Motor neuron (in vitro differentiated cells): ENCODE data around the gene CPB1. TPM values are rescaled to one million over a fixed set of nuclear protein-coding genes. Genes with fewer than 3 reads are reported as not detected.
A peak's percentile ranks its signal among the peaks of the same experiment; 100 is the strongest.

Source experiments
- ATAC-seq, 8 experiments: fragments of 200-7000 bp; cut with Tn5 transposase; replicated peaks in 6 of 8; 2 replicates each; pipeline ENCODE4 v1.8.0; 2021; ENCODE audit warnings: mild to moderate bottlenecking in 8 of 8, moderate library complexity in 8 of 8
- H3K27ac ChIP-seq, 2 donors: fragments of 250-450 bp; sonication (Bioruptor Pico); 2 replicates each; pipeline ENCODE4 v1.9.0; 2021; ENCODE audit warnings: antibody characterized with exemption in 2 of 2, mild to moderate bottlenecking in 2 of 2, moderate library complexity in 1 of 2
- H3K4me1 ChIP-seq, 2 donors: fragments of 250-450 bp; sonication (Bioruptor Pico); replicated peaks in 1 of 2; 2 replicates each; pipeline ENCODE4 v1.6.1; 2021; ENCODE audit warnings: antibody characterized with exemption in 2 of 2, mild to moderate bottlenecking in 2 of 2, moderate library complexity in 1 of 2
- H3K4me3 ChIP-seq, 5 donors: fragments of 250-450 bp; sonication (Bioruptor Pico); 2 replicates each; pipeline ENCODE4 v1.9.0; 2021; ENCODE audit warnings: antibody characterized with exemption in 5 of 5, mild to moderate bottlenecking in 5 of 5, moderate library complexity in 4 of 5
- WGBS, 10 experiments: fragments of 450-650 bp; shearing (Covaris generic); methylation state at CpG; one replicate each; pipeline ENCODE4 v1.0.0; 2022; 5-methylcytosine and 5-hydroxymethylcytosine counted together
- in situ Hi-C, 9 experiments: fragments of 400-800 bp; cut with MboI; loops; one replicate each; pipeline ENCODE4 v1.15.0; 2021; ENCODE audit warnings: low sequenced_read_pairs in 9 of 9, low pct_unique_long_range_greater_than_20kb in 2 of 9; ENCODE audit not compliant: unreplicated experiment in 9 of 9
- total RNA-seq, 8 experiments: library from RNA; unstranded; fragments of 300-600 nt; gene quantifications; 2 replicates each; pipeline versions ENCODE4 v1.2.3 to v1.2.4, GENCODE V29; 2022

CPB1 gene
- total RNA-seq, 8 experiments from 2014 or later, result 0.11 to 8.5 (median 0.84) TPM; not detected in 3

DNA sequence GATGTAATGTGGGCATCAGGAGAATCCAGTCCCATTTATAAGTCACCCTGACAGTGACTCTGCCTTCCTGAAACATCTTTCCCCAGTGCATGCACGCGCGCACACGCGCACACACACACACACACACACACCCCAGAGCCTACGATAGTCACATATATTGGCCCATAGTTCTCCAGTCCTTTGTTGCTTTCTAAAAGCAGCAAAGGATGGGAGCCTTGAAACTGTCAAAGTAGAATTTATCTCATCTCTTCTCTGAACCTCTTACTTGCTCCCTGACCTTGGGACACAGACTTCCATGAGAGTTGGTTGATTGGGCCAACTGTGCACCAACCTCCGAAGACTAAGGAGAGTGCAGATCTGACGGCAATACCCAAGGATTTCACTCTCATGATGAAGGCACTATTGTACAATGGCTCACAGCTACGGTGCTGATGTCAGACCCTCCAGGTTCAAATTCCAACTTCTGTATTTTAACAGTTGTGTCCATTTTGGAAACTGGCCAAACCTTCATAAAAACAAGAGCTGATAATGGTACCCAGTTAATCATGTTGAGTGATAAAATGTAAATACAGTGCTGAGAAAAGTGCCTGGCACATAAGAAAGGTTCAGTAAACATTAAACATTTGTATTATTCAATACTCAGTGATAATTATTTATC lies 45.8 kb downstream of the CPB1 start:
- in situ Hi-C loops, result no loop called here
- Histone ChIP-seq H3K27ac (no peak overlapping the region), H3K4me3 (no peak overlapping the region), H3K4me1 (peaks cover 0 to 2% of the 10 kb centered on the region in 2 donors)
- 31 to 100% (median 93%) methylated on average over 2 to 9 of the region's 9 CpGs; no CpG with 5 or more reads in 1 of the 10 experiments for WGBS, 10 experiments
- ATAC-seq, result peak in 1 of 8 experiments; percentile 74

DNA sequence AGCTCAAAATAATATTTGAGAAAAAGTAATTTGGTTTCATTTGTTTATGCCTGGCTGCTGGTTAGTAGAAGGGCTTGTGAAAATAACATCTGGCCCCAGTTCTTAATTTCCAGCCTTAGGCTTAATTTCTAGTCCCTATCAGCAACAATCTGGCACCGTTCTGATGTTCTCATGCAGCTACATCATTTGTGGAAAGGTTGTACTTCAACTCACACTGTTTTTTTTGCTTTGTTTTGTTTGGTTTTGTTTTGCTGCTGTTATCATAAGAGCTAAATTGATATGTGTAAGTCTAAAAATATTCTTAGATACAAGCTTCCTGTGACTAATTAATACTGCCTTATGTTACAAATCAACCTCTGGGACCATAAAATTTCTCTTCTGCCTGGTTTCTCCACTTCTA lies 46.4 kb downstream of the CPB1 start:
- in situ Hi-C loops, result no loop called here
- 27 to 90% (median 86%) methylated on average over 1 of the region's 1 CpG; no CpG with 5 or more reads in 5 of the 10 experiments for WGBS, 10 experiments
- no peak for ATAC-seq
- peaks cover 0 to 2% of the 10 kb centered on the region in 2 donors for H3K4me1 ChIP-seq
- no peak overlapping the region for H3K4me3 ChIP-seq
- no peak overlapping the region for H3K27ac ChIP-seq

DNA sequence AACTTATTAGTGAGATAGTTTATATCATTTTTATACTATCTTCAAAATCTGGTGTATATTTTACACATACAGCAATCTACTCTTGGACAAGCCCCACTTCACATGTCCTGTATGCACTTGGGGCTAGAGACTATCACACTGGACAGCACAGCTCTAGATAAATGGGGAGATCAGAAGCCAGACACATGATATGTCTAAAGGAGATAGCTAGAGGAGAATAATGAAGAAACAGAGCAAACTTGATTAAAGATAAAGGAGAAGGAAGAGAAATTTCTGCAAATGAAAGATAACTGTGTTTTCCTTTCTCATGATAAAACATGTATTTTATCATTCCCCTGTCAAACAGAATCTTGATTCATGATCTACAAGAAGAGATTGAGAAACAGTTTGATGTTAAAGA lies 50.5 kb downstream of the CPB1 start:
- in situ Hi-C loops, result no loop called here
- Histone ChIP-seq H3K27ac (no peak overlapping the region), H3K4me1 (peaks cover 2 to 4% of the 10 kb centered on the region in 2 donors), H3K4me3 (no peak overlapping the region)
- no peak for ATAC-seq

DNA sequence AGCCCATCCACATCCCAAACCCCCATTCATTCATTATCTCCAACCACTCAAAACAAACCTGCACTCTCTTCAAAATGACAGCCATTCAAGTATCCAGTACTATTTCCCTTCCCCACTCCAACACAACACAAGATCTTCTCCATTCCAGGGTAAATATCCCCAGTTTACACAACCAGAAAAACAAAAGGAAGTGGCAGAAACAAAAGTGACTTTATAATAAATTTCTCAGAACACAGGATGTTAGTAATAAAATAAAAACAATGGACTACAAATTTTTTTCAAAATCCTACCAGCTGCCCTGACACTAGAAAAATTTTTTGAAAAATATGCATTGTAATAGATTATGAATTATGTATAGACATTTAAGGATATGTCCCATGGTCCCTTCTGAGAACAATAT lies 51.6 kb downstream of the CPB1 start:
- in situ Hi-C loops, result no loop called here
- Histone ChIP-seq H3K27ac (no peak overlapping the region), H3K4me3 (no peak overlapping the region), H3K4me1 (peaks cover 3 to 4% of the 10 kb centered on the region in 2 donors)
- ATAC-seq, result no peak

DNA sequence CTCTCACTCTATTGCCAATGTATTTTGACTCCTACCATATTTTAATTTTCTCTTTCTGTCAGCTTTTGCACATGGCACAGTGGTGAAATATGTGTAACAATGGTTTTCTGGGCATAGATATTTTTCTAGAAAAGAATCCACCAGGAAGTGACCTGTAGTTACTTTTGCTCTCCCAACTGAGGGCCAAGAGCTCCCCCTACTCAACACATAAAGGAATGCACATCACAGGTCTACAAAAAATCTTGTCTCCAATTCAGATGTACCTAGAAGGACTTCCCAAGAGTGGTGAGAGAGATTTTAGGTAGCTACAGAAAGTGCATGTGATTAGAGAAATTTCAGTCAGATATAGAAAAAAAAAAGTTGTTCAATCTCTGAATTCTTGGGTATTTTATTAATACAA lies 53.1 kb downstream of the CPB1 start:
- Histone ChIP-seq H3K4me1 (peaks cover 3 to 4% of the 10 kb centered on the region in 2 donors), H3K27ac (no peak overlapping the region), H3K4me3 (no peak overlapping the region)
- in situ Hi-C loops, result no loop called here
- ATAC-seq, result no peak

DNA sequence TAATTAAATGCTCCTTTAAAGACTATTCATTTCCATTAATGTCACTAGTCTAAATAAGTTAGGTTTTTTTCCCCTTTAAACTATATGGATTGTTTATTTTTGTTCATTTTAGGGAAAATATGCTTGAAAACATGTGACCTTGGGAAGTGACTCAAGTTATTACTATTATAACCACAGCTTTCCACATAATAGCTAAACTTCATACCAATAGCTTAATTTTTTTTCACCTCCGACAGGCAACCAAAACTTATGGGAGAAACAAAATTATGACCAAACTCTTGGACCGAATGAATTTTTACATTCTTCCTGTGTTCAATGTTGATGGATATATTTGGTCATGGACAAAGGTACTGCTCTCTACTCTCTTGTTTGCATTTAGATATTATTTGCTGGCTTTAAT lies 53.7 kb downstream of the CPB1 start:
- Histone ChIP-seq H3K27ac (no peak overlapping the region), H3K4me3 (no peak overlapping the region), H3K4me1 (peaks cover 3 to 4% of the 10 kb centered on the region in 2 donors)
- no peak for ATAC-seq
- in situ Hi-C loops, result no loop called here
- WGBS, 10 experiments, result 30 to 100% (median 87%) methylated on average over 1 to 2 of the region's 2 CpGs

DNA sequence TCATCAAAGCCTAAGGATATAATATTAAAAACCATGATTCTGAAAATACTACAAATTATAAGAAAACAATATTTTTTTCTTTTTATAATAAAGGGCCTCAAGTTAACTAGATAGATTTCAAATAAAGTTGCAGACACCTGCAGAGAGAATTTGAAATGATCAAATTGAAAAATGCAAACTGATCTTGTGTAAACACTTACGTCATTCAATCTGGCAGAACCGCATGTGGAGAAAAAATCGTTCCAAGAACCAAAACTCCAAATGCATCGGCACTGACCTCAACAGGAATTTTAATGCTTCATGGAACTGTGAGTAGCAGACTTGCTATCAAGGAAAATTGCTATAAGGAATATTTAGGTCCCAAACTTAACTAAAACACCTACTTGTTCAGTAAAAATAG lies 54.7 kb downstream of the CPB1 start:
- 8 to 98% (median 75%) methylated on average over 2 to 4 of the region's 4 CpGs; no CpG with 5 or more reads in 2 of the 10 experiments for WGBS, 10 experiments
- in situ Hi-C loops, result no loop called here
- no peak for ATAC-seq

DNA sequence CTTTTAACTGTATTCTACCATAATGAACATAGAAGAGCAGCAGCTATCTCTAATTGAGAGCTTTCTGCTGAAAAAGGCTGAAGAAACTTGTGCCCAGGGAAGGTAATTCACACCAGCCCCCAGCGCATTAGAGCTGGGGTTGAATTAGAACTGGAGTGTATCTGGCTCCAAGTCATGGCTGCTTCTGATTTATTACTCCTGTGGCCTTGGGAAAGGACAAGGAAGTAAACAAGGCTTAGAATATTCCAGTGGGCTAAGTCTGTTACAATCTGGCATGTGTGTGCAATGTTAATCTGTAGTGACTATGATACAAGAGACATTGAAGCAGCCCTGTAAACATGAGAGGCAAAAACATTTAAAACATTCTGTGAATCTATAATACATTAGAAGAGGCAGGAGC lies 55.6 kb downstream of the CPB1 start:
- peak in 5 of 8 experiments; percentile 37 to 92 (median 70) for ATAC-seq
- 88 to 100% (median 100%) methylated on average over 1 of the region's 1 CpG; no CpG with 5 or more reads in 4 of the 10 experiments for WGBS, 10 experiments
- no peak overlapping the region for H3K4me3 ChIP-seq
- peaks cover 3 to 4% of the 10 kb centered on the region in 2 donors for H3K4me1 ChIP-seq
- in situ Hi-C loops, result no loop called here
- H3K27ac ChIP-seq, result no peak overlapping the region

More for the DNA sequence above, 54.7 kb downstream of the CPB1 start:
- Histone ChIP-seq H3K4me1 (peaks cover 3 to 4% of the 10 kb centered on the region in 2 donors), H3K27ac (no peak overlapping the region), H3K4me3 (no peak overlapping the region)

DNA sequence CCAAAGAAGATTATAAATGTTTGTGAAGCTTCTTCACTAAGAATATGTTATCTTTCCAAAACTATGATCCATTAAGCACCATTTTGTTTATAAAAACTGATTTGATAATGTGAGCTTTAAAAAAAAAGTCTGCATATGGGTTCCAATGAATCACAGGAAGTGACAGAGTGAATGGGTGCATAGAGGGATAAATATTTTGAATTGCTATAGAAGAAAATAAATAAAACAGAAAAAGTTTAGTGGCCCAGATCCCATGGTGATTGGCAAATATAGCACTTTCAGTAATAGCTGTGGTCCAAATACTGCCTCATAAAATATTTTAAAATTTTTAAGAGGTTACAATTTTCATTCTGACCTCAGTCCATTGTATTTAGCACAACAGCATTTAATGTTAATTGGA lies 56.6 kb downstream of the CPB1 start:
- Histone ChIP-seq H3K27ac (no peak overlapping the region), H3K4me1 (peaks cover 3 to 4% of the 10 kb centered on the region in 2 donors), H3K4me3 (no peak overlapping the region)
- no peak for ATAC-seq
- in situ Hi-C loops, result no loop called here

DNA sequence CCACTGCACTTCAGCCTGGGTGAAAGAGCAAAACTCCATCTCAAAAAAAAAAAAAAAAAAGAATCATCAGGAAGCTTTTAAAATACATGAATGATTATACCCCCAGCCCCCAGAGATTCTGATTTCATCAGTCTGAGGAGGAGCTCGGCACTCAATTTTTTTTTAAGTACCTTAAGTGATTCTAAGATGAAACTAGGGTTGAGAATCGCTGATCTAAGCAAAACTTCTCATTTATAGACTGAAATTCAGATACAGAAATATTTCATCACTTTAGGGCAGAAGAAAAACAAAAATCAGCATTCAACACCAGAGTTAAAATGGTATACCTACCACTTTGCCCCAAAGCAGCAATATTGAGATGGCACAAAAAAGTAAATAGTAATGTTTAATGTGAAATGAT lies 62.2 kb downstream of the CPB1 start:
- H3K27ac ChIP-seq, result no peak overlapping the region
- in situ Hi-C loops, result no loop called here
- H3K4me3 ChIP-seq, result no peak overlapping the region
- WGBS, 10 experiments, result 57 to 100% (median 88%) methylated on average over 1 to 2 of the region's 2 CpGs; no CpG with 5 or more reads in 3 of the 10 experiments
- H3K4me1 ChIP-seq, result no peaks in the 10 kb centered on the region
- ATAC-seq, result no peak

DNA sequence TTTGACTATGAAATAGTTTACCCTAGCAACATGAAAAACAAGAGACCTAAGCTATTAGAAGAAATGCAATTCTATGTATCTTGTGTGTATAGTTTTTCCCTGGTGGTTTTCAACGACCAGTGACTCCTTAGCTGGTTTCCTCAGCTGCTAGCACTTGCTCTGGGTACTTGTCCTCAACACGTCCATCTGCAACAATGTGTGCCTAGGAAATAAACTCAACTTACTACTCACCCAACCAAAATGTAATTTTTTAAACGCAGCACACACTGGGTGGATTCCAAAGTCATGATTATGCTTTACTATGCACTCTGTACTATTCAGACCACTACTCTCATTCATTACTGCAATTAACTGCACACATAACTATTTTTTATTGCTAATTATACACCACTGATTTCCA lies 68.5 kb downstream of the CPB1 start:
- in situ Hi-C loops, result no loop called here
- H3K4me1 ChIP-seq, result no peaks in the 10 kb centered on the region
- H3K27ac ChIP-seq, result no peak overlapping the region
- WGBS, 10 experiments, result 10 to 80% (median 69%) methylated on average over 1 to 3 of the region's 3 CpGs; no CpG with 5 or more reads in 1 of the 10 experiments
- ATAC-seq, result no peak
- H3K4me3 ChIP-seq, result no peak overlapping the region

DNA sequence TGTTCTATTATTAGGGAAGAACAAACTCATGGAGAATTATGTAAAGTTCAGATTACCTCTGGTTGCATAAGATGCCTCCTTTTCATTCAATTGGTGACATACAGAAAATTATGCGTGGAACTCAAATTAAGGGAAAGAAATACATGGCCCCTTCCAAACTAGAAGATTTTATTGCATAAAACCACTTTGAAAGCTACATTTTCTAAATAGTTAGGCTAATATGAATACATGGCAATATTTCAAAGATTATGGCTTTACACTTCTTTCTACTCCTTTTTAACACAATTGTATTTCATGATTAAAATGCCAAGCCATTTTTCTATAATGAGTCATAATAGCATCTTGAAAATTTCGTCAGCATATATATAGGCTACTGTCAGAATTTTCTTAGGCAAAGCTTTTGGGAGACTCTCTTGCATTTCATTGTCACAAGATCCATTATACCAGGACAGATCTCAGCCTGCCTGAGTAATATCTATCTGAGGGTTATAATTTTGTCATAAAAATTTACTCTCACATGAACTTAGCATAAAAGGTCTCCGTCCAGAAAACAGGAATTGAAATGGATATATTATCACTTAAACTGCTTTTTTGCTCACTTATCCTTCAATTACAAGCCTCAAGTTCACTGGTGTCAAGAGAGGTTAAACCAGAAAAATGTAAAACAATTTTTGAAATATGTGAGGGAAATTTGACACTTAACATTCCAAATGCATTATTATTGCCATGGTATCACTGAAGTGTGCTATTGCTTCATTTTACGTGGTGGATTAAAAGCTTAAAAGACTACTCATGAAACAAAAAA lies 74.6 kb downstream of the CPB1 start:
- WGBS, 10 experiments, result 13 to 100% (median 64%) methylated on average over 2 to 4 of the region's 4 CpGs
- peak in 6 of 8 experiments; percentile 28 to 72 (median 37) for ATAC-seq
- in situ Hi-C loops, result no loop called here

DNA sequence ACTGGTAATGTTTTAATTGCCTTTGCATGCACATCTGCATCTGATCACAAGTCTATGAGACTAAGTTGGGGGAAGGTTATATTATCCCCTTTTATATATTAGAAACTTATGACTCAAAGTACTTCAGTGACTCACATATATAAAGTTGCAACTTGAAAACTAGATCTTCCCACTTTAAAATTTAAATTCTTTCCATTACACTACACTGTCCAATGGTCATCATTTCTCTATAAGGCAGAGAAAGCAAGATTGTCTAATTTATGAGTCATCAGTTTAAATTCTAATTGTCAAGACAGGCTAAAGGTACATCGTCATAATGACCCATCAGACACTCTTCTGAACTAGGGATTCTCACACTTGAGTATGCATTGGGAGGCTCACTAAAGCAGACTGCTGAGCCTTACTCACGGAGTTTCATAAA lies 75.4 kb downstream of the CPB1 start:
- no peak overlapping the region for H3K4me3 ChIP-seq
- ATAC-seq, result peak in 5 of 8 experiments; percentile 10 to 82 (median 37)
- H3K27ac ChIP-seq, result no peak overlapping the region
- in situ Hi-C loops, result no loop called here
- H3K4me1 ChIP-seq, result peaks cover 0 to 15% of the 10 kb centered on the region in 2 donors
- WGBS, 10 experiments, result 20 to 100% (median 97%) methylated on average over 1 to 2 of the region's 2 CpGs; no CpG with 5 or more reads in 2 of the 10 experiments

More for the DNA sequence above, 74.6 kb downstream of the CPB1 start:
- Histone ChIP-seq H3K4me3 (no peak overlapping the region), H3K27ac (no peak overlapping the region), H3K4me1 (peaks cover 0 to 15% of the 10 kb centered on the region in 2 donors)

DNA sequence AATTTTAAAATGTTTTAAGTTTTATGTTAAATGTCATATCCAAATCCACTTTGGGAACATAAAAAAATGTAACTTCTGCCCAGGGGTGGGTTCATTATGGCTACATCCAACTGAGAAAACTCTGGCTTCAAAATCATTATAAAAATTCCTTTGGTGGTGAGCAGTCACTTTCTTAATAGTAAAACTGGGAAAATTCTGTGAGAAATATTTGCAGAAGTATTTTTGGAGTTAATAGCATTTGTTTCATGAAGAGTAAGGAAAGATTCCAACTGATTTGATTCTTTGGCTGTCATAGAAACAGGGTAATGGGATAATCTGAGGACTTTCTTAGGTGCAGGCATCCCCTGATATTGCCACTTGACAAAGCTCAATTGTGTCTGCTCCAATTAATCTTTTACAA lies 76.3 kb downstream of the CPB1 start:
- Histone ChIP-seq H3K4me3 (no peak overlapping the region), H3K4me1 (peaks cover 0 to 15% of the 10 kb centered on the region in 2 donors), H3K27ac (no peak overlapping the region)
- no peak for ATAC-seq
- in situ Hi-C loops, result no loop called here
